Fibroblast of mammary gland (primary cell): ENCODE results near the gene THSD7B.
"Not testable (repeated sequence)": the region's sequence is repeated elsewhere in the genome, so short reads cannot be mapped to it uniquely, and the experiment has no call there.

Source experiments
- DNase-seq: peaks from one replicate; pipeline ENCODE4 v3.0.0-alpha.2; 2010; ENCODE audit warnings: low read depth
- H3K4me3 ChIP-seq: 2 replicates; pipeline ENCODE4 v1.5.1; 2011; ENCODE audit warnings: low read depth, mild to moderate bottlenecking, low read length, moderate library complexity; ENCODE audit not compliant: control insufficient read depth
- TF ChIP-seq, protein P1 (sequence below): conservative IDR thresholded peaks from 2 replicates; pipeline ENCODE4 v1.5.1; 2011; ENCODE audit warnings: low read depth, low read length, inconsistent platforms; ENCODE audit not compliant: control insufficient read depth, insufficient read depth

THSD7B gene

DNA sequence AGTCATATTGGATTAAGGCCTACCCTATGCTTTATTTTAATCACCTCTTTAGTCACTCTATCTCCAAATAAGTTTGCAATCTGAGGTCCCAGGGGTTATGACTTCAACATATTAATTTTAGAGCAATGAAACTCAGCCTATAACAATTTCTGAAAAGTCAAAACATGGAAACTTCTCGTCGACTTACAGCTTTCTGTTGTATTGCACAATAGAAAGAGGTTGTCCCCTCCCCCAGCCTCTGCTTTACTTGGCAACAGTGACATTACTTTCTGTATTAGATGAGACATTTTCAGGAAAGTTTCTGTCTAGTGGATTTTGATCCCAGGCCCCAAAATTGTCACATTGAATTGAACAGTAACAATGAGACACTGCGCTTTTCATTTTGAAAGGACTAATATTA lies 326.4 kb downstream of the THSD7B start:
- peak; percentile 0 for DNase-seq
- no peak overlapping the region for H3K4me3 ChIP-seq
- TF ChIP-seq, protein P1, sequence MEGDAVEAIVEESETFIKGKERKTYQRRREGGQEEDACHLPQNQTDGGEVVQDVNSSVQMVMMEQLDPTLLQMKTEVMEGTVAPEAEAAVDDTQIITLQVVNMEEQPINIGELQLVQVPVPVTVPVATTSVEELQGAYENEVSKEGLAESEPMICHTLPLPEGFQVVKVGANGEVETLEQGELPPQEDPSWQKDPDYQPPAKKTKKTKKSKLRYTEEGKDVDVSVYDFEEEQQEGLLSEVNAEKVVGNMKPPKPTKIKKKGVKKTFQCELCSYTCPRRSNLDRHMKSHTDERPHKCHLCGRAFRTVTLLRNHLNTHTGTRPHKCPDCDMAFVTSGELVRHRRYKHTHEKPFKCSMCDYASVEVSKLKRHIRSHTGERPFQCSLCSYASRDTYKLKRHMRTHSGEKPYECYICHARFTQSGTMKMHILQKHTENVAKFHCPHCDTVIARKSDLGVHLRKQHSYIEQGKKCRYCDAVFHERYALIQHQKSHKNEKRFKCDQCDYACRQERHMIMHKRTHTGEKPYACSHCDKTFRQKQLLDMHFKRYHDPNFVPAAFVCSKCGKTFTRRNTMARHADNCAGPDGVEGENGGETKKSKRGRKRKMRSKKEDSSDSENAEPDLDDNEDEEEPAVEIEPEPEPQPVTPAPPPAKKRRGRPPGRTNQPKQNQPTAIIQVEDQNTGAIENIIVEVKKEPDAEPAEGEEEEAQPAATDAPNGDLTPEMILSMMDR, result no peak

DNA sequence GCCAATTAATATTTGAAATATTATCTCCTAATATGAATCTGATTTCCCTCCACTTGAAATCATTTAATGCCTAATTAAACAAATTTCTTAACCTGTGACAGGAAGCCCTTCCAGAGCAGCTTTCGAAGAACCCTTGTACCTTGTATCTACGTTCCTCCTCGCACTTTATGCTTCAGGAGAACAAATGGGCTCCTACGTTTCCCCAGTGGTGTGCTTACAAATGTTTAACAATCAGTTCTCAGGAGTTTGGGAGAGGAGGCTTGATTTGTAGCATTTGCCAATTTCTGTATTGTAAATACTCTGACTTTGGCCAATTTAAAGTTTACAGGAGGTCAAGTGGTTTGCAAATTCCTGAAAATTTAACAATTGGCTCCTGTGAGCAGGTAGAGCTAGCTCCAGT lies 327.8 kb downstream of the THSD7B start:
- H3K4me3 ChIP-seq, result no peak overlapping the region
- DNase-seq, result no peak
- TF ChIP-seq, protein P1, result no peak

DNA sequence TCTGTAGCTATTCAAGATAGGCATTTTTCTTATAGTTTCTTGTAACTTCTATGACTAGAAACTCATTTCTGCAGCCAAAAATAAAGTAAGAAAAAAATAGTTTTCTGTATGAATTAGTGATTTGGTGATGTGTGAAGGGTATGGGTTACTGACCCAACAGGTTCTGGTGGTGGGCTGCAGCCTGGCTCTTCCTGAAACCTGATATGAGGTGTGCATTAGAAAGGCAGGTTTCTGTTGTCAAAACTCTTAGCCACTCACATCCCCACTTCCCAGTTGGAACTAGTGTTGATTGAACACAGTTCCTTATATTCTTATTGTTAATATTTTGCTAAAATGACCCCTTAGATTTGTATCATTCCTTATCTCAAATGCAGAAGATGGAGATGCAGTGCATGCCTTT lies 330.8 kb downstream of the THSD7B start:
- TF ChIP-seq, protein P1, result no peak
- no peak for DNase-seq

DNA sequence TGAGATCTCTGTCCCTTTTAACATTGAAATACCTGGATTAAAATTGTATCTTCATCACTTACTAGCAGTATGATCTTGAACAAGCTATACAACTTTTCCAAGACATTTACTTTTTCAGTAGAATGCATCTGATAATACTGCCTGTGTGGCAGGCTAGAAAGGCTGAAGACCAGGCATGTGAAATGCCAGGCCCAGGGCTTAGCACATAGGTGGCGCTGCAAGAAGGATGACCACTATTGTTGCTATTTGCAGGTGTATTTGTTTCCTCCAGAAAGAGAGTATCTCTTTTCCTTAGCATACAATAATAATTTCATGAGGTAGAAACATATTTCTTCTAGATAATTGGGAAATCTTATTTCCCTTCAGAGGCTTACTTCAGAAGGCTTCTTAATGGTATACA lies 331.3 kb downstream of the THSD7B start:
- DNase-seq, result no peak
- TF ChIP-seq, protein P1, result no peak
- no peak overlapping the region for H3K4me3 ChIP-seq

More for the DNA sequence above, 330.8 kb downstream of the THSD7B start:
- no peak overlapping the region for H3K4me3 ChIP-seq

DNA sequence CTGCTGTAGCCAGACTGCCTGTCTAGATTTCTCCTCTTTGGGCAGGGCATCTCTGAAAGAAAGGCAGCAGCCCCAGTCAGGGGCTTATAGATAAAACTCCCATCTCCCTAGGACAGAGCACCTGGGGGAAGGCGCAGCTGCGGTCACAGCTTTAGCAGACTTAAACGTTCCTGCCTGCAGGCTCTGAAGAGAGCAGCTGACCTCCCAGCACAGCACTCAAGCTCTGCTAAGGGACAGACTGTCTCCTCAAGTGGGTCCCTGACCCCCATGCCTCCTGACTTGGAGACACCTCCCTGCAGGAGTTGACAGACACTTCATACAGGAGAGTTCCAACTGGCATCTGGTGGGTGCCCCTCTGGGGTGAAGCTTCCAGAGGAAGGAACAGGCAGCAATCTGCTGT lies 336.5 kb downstream of the THSD7B start:
- not testable (repeated sequence) for H3K4me3 ChIP-seq, DNase-seq

DNA sequence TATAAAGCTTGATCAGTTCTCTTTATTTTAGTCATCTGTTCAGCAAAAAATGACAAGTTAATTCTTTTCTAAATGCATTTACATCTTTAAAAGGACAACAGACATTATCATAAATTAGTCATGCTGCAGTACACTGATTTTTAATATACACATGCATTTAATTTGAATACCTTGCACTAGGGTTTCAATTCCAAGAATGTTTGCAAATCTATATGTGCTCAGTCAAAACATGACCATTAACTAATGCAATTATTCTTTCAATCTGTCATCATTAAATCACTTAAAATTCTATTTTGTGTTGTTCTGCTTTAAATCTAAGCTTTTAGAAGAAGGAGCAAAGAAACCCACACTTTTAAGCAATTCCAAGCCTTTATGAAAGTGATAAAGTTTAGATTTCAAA lies 342.6 kb downstream of the THSD7B start:
- TF ChIP-seq, protein P1, result no peak
- DNase-seq, result no peak
- no peak overlapping the region for H3K4me3 ChIP-seq

DNA sequence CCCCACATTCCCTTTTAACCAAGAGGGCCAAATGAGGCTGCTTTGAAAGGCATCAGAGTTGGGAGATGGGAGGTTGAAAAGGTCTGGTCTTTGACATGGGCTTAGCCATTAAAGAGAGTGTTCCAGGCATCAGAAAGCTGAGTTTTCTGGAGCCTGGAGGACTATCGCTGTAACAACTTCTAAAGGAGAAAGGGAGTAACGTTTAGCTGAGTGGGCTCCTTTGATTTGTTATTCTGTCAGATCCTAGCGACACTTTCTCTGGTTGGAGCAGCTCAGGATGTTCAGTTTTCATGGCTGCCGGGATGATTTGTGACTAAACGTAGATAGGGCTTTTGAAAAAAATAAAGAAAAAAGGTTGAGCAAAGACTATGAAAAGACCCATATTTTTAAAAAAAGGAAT lies 346.6 kb downstream of the THSD7B start:
- H3K4me3 ChIP-seq, result no peak overlapping the region
- no peak for DNase-seq
- TF ChIP-seq, protein P1, result no peak
